Heart left ventricle (tissue), 16 donors: ENCODE data around the gene SCGB1C2. TPM values are rescaled to one million over a fixed set of nuclear protein-coding genes. Genes with fewer than 3 reads are reported as not detected.
"Not testable (repeated sequence)": the region's sequence is repeated elsewhere in the genome, so short reads cannot be mapped to it uniquely, and the experiment has no call there.

Experiments used
- ATAC-seq, 4 donors: fragments of 200-7000 bp; cut with Tn5 transposase; one replicate each; pipeline ENCODE4 v1.9.1; 2020 to 2022; ENCODE audit warnings: moderate library complexity in 4 of 4, mild to moderate bottlenecking in 3 of 4, moderate number of reproducible peaks in 1 of 4
- DNase-seq, 5 donors: peaks; one replicate each; pipeline ENCODE4 v3.0.0-alpha.2; 2020
- H3K27ac ChIP-seq, 12 donors: fragments of 200-600 bp; sonication (generic) in 4 of 12; one replicate each; pipeline versions ENCODE4 v1.5.0 to v1.8.0; 2016 to 2022; ENCODE audit warnings: mild to moderate bottlenecking in 2 of 12
- H3K27me3 ChIP-seq, 9 donors: fragments of 200-600 bp; sonication (generic) in 2 of 9; one replicate each; pipeline versions ENCODE4 v1.5.1 to v1.8.0; 2016 to 2022; ENCODE audit warnings: mild to moderate bottlenecking in 3 of 9
- H3K36me3 ChIP-seq, 9 donors: fragments of 200-600 bp; sonication (generic) in 2 of 9; one replicate each; pipeline versions ENCODE4 v1.5.0 to v1.8.0; 2018 to 2022; ENCODE audit warnings: mild to moderate bottlenecking in 2 of 9
- H3K4me1 ChIP-seq, 12 donors: fragments of 200-600 bp; sonication (generic) in 4 of 12; one replicate each; pipeline versions ENCODE4 v1.5.0 to v1.8.0; 2016 to 2022; ENCODE audit warnings: mild to moderate bottlenecking in 3 of 12
- H3K4me3 ChIP-seq, 12 donors: fragments of 200-600 bp; sonication (generic) in 4 of 12; one replicate each; pipeline versions ENCODE4 v1.5.0 to v1.8.0; 2017 to 2022; ENCODE audit warnings: mild to moderate bottlenecking in 9 of 12, moderate library complexity in 4 of 12
- H3K9me3 ChIP-seq, 12 donors: fragments of 200-600 bp; sonication (generic) in 4 of 12; one replicate each; pipeline versions ENCODE4 v1.5.0 to v1.8.0; 2016 to 2022; ENCODE audit warnings: mild to moderate bottlenecking in 1 of 12
- WGBS, 4 donors: extraction: QIAGEN DNeasy Blood & Tissue Kit in 2 of 4; methylation state at CpG; one replicate each; pipeline versions ENCODE4 v1.1.5 to v1.1.7; 2013 to 2018; 5-methylcytosine and 5-hydroxymethylcytosine counted together
- intact Hi-C, 10 donors: fragments of 100-400 bp; cut with DNase I; formaldehyde crosslinking; loops; one replicate each; pipeline versions ENCODE4 v1.11.1 to v1.14.2; 2022
- long read RNA-seq, 3 donors: library from polyadenylated mRNA; unstranded; transcript quantifications; one replicate each; pipeline ENCODE4 v2.0.0, GENCODE V29; 2020 to 2021
- polyA plus RNA-seq, 2 donors: library from polyadenylated mRNA; stranded (reverse); fragments of 200-250 nt; gene quantifications; one replicate each; pipeline ENCODE4 v1.2.3, GENCODE V29; 2013
- total RNA-seq, 9 donors: library from RNA; depleted of rRNA in 2 of 9; stranded (reverse); fragments of >200 nt in 2 of 9; fragmentation: NEBNext Ultra II Directional in 3 of 9; extraction: Animal tissue kit (Norgen Biotek cat#: 25700) in 3 of 9; gene quantifications; one replicate each; pipeline versions ENCODE4 v1.1.0 to v1.2.4, GENCODE V29; 2016 to 2023
- TF ChIP-seq, protein P1 (sequence below), 12 donors: fragments of 200-600 bp; sonication (generic) in 4 of 12; IDR thresholded peaks; one replicate each; pipeline versions ENCODE4 v1.5.0 to v1.8.0; 2018 to 2022; ENCODE audit warnings: antibody characterized with exemption in 12 of 12, mild to moderate bottlenecking in 5 of 12
- donor health status: ischemic (EF 13 %, LVEDD 7.1; RV severe dilation, severe dysfunction).
- donor health status: healthy with polysubstance abuse.
- donor health status: DM: no; HTN: yes; CAD: no.
- donor health status: DM: no; HTN: no; CAD: no.
- donor health status: ischemic (EF 25% LVEDD 6.9; RV normal size, moderate dysfunction).
- donor health status: ischemic (EF 25% LVEDD 5.7; RV mildly dilated, moderate dysfunction).
- donor health status: healthy.
- donor health status: DM: yes; HTN: yes; CAD: no.
- donor health status: ischemic (EF 35%, LVEDD 5.7; RV mildly dilated, moderate dysfunction).
- donor health status: nonischemic (EF 11% LVEDD 7.7; RV severe dilation, severe dysfunction).
- donor health status: DM: yes; HTN: yes; CAD: no.
- donor health status: PGD.
- donor health status: ischemic (EF 29% LVEDD 5.4; RV normal size, mild dysfunction).
- donor health status: nonischemic (EF 23%, LVEDD 6.1; RV moderate dilation, normal function).

The SCGB1C2 gene
- not detected for total RNA-seq
- not detected for polyA plus RNA-seq
- long read RNA-seq, donor 1 = 0 reads
- long read RNA-seq, donor 2 = 0 reads
- long read RNA-seq, donor 3 = 0 reads

GRCh38 chr17:137166-137807, at the start of gene SCGB1C2:
Gene SCGB1C2, plus strand, starts transcription at chr17:137569. Its CDS starts 22 bp downstream, at chr17:137591.
- intact Hi-C loops, H3K4me1 ChIP-seq, H3K9me3 ChIP-seq, ATAC-seq, H3K27me3 ChIP-seq, H3K27ac ChIP-seq, H3K36me3 ChIP-seq, H3K4me3 ChIP-seq: not testable (repeated sequence)
- DNase-seq = peak in 2 of 5 donors; percentile 2 to 18
- 89% methylated on average over 7 to 11 of the region's 16 CpGs; no CpG with 5 or more reads in 2 of the 4 donors for WGBS, 4 donors

DNA sequence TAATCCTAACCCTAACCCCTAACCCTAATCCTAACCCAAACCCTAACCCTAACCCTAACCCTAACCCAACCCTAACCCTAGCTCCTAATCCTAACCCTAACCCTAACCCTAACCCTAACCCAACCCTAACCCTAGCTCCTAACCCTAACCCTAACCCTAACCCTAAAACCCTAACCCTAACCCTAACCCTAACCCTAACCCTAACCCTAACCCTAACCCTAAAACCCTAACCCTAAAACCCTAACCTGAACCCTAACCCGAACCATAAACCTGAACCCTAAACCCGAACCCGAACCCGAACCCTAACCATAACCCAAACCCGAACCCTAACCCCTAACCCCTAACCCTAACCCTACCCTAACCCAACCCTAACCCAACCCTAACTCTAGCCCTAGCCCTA, 24.3 kb upstream of the SCGB1C2 start:
- not testable (repeated sequence) for H3K36me3 ChIP-seq, H3K27ac ChIP-seq
- WGBS, 4 donors = no CpG with 5 or more reads among the region's 5 CpGs

DNA sequence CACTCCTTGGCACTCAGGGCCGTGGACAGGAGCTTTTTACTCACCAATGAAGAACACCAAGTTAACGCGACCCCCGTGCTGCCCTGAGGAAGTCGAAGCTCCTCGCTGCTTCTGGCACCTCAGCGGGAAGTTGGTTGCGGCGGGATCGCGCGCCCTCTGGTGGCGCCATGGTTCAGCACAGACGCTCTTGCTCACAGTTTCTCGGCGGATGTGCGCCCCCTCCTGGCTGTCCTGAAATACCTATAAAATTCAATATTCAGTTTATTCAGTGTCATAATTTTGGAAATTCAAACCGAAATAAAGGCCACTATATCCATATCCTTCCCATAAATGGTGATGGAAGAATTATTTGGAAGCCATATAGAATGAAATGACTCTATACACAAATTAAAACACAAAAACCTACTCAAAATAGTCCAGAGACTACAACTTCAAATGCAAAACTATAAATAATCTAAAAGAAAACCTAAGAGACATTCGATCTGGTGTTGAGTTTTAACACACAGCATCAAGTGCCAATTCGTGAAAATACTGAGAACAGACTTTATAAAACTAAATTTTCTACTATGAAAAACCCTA, 18.9 kb upstream of the SCGB1C2 start:
- H3K27me3 ChIP-seq, H3K27ac ChIP-seq, H3K4me3 ChIP-seq, intact Hi-C loops, ATAC-seq, H3K9me3 ChIP-seq, H3K36me3 ChIP-seq, H3K4me1 ChIP-seq: not testable (repeated sequence)
- peak in 2 of 5 donors; percentile 60 to 92 for DNase-seq
- 1 to 3% (median 1%) methylated on average over 3 to 19 of the region's 20 CpGs for WGBS, 4 donors
- TF ChIP-seq, protein P1, sequence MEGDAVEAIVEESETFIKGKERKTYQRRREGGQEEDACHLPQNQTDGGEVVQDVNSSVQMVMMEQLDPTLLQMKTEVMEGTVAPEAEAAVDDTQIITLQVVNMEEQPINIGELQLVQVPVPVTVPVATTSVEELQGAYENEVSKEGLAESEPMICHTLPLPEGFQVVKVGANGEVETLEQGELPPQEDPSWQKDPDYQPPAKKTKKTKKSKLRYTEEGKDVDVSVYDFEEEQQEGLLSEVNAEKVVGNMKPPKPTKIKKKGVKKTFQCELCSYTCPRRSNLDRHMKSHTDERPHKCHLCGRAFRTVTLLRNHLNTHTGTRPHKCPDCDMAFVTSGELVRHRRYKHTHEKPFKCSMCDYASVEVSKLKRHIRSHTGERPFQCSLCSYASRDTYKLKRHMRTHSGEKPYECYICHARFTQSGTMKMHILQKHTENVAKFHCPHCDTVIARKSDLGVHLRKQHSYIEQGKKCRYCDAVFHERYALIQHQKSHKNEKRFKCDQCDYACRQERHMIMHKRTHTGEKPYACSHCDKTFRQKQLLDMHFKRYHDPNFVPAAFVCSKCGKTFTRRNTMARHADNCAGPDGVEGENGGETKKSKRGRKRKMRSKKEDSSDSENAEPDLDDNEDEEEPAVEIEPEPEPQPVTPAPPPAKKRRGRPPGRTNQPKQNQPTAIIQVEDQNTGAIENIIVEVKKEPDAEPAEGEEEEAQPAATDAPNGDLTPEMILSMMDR (IDR thresholded peaks at IDR 0.05) = peak in 10 of 12 donors; percentile 8 to 82 (median 36)

More for the DNA sequence above, 24.3 kb upstream of the SCGB1C2 start:
- H3K4me3 ChIP-seq, H3K4me1 ChIP-seq, ATAC-seq, intact Hi-C loops, DNase-seq, H3K27me3 ChIP-seq, H3K9me3 ChIP-seq: not testable (repeated sequence)

- intact Hi-C loops, H3K27me3 ChIP-seq, H3K4me1 ChIP-seq, H3K4me3 ChIP-seq, H3K9me3 ChIP-seq, H3K27ac ChIP-seq, H3K36me3 ChIP-seq: not testable (repeated sequence)
- ATAC-seq (peak in 3 of 4 donors; percentile 13 to 37 (median 15)), DNase-seq (peak in 2 of 5 donors; percentile 16 to 26)
- 86 to 92% methylated on average over 1 to 19 of the region's 40 CpGs; no CpG with 5 or more reads in 2 of the 4 donors for WGBS, 4 donors
These were observed 3.4 kb upstream of the SCGB1C2 start for GRCh38 chr17:133932-134331.

DNA sequence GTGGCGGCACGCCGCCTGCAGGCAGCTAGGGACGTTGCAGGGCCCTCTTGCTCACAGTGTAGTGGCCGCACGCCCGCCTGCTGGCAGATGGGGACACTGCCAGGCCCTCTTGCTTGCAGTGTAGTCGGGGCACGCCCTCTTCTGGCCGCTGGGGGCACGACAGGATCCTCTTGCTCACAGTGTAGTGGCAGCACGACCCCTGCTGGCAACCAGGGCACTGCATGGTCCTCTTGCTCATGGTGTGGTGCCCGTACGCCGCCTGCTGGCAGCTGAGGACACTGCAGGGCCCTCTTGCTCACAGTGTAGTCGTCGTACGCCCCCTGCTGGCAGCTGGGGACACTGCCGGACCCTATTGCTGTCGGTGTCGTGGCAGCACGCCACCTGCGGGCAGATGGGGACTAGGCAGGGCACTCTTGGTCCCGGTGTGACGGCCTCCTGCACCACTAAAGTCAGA, 3.0 kb upstream of the SCGB1C2 start:
- 64 to 77% (median 75%) methylated on average over 7 to 12 of the region's 25 CpGs; no CpG with 5 or more reads in 1 of the 4 donors for WGBS, 4 donors
- H3K9me3 ChIP-seq, intact Hi-C loops, H3K27ac ChIP-seq, H3K36me3 ChIP-seq, H3K4me3 ChIP-seq, H3K4me1 ChIP-seq, H3K27me3 ChIP-seq: not testable (repeated sequence)
- ATAC-seq = peak in 3 of 4 donors; percentile 57 to 85 (median 74)
- DNase-seq = peak in 2 of 5 donors; percentile 16 to 20
- TF ChIP-seq, protein P1 (IDR thresholded peaks at IDR 0.05) = peak in 5 of 12 donors; percentile 7 to 27 (median 9)

- H3K27me3 ChIP-seq, H3K4me3 ChIP-seq, ATAC-seq, H3K9me3 ChIP-seq, H3K27ac ChIP-seq, H3K36me3 ChIP-seq, intact Hi-C loops, H3K4me1 ChIP-seq: not testable (repeated sequence)
- DNase-seq = peak in 1 of 5 donors; percentile 51
- 78 to 91% (median 85%) methylated on average over 6 of the region's 6 CpGs for WGBS, 4 donors
These were observed 2.3 kb upstream of the SCGB1C2 start for GRCh38 chr17:135022-135421.

- H3K27ac ChIP-seq, ATAC-seq, H3K4me3 ChIP-seq, H3K27me3 ChIP-seq, DNase-seq, H3K9me3 ChIP-seq, H3K36me3 ChIP-seq, H3K4me1 ChIP-seq, intact Hi-C loops: not testable (repeated sequence)
- WGBS, 4 donors = no CpG with 5 or more reads among the region's 1 CpG
These were observed 1.5 kb upstream of the SCGB1C2 start for GRCh38 chr17:135895-136294.
